K562 (cell line): Measurements from ENCODE around the gene OR51V1. TPM values are rescaled to one million over a fixed set of nuclear protein-coding genes. Genes with fewer than 3 reads are reported as not detected.
A peak's percentile ranks its signal among the peaks of the same experiment; 100 is the strongest.

Source experiments
- CBX5 ChIP-seq: IDR thresholded peaks from 2 replicates; pipeline ENCODE4 v1.6.1; 2014; ENCODE audit warnings: low read depth, borderline replicate concordance
- E2F5 ChIP-seq: sonication (generic); formaldehyde crosslinking; IDR thresholded peaks from 2 replicates; pipeline ENCODE4 v1.8.0; 2022; ENCODE audit warnings: mild to moderate bottlenecking, missing genetic modification reagents
- HDAC2 ChIP-seq: fragments of 450-650 bp; IDR thresholded peaks from 2 replicates; pipeline ENCODE4 v1.6.1; 2016; ENCODE audit warnings: mild to moderate bottlenecking
- RAD21 ChIP-seq, 2 experiments: fragments of 250-450 bp in 1 of 2; fragments of 450-650 bp in 1 of 2; sonication (Bioruptor Pico) in 1 of 2; formaldehyde crosslinking in 1 of 2; IDR thresholded peaks in 1 of 2; conservative IDR thresholded peaks in 1 of 2; 2 replicates each; pipeline versions ENCODE4 v1.4.0 to v1.8.0; 2020 to 2022; ENCODE audit warnings: mild to moderate bottlenecking in 2 of 2, moderate library complexity in 1 of 2
- RBFOX2 ChIP-seq: fragments of 200-400 bp; formaldehyde crosslinking; IDR thresholded peaks from 2 replicates; pipeline ENCODE4 v1.6.1; 2017; ENCODE audit warnings: low read depth, mild to moderate bottlenecking, low read length, moderate library complexity
- REST ChIP-seq, 2 experiments: fragments of 450-650 bp; formaldehyde crosslinking in 1 of 2; IDR thresholded peaks; 2 replicates each; pipeline versions ENCODE4 v1.4.0 to v1.6.1; 2014 to 2020; ENCODE audit warnings: mild to moderate bottlenecking in 2 of 2, borderline replicate concordance in 1 of 2, low read depth in 1 of 2
- SMARCB1 ChIP-seq: IDR thresholded peaks from 2 replicates; pipeline ENCODE4 v1.6.1; 2011; ENCODE audit warnings: improper control_type of control experiment, low read depth; ENCODE audit not compliant: insufficient read length
- SREBF2 ChIP-seq: sonication (generic); formaldehyde crosslinking; IDR thresholded peaks from 2 replicates; pipeline ENCODE4 v1.4.0; 2020; ENCODE audit warnings: mild to moderate bottlenecking, missing genetic modification reagents
- SRSF3 ChIP-seq: fragments of 200-400 bp; formaldehyde crosslinking; IDR thresholded peaks from 2 replicates; pipeline ENCODE4 v1.6.1; 2016; ENCODE audit warnings: mild to moderate bottlenecking, low read length, moderate library complexity; ENCODE audit not compliant: insufficient read depth
- polyA plus RNA-seq, 8 experiments: library from polyadenylated mRNA; depleted of rRNA in 4 of 8; stranded (reverse) in 5 of 8; unstranded in 3 of 8; fragments of >200 nt; fragmentation: Nextera tagmentation in 2 of 8; fragmentation: Illumina TruSeq in 1 of 8; extraction: Ambion mirVana in 2 of 8; extraction: Trizol in 1 of 8; gene quantifications; 2 replicates each; pipeline versions ENCODE4 v1.2.1 to v1.2.3, GENCODE V29; 2011 to 2014; ENCODE audit warnings: inconsistent platforms in 1 of 8, missing spikeins in 1 of 8
- total RNA-seq, 7 experiments: library from RNA; depleted of rRNA in 6 of 7; stranded (reverse); fragments of >200 nt in 6 of 7; fragmentation: Illumina TruSeq in 2 of 7; extraction: Trizol in 2 of 7; gene quantifications; 2 replicates each; pipeline versions ENCODE4 v1.2.1 to v1.2.3, GENCODE V29; 2011 to 2021; ENCODE audit warnings: low replicate concordance in 1 of 7
- TF ChIP-seq, protein P1 (sequence below): fragments of 200-400 bp; formaldehyde crosslinking; IDR thresholded peaks from 2 replicates; pipeline ENCODE4 v1.6.1; 2017; ENCODE audit warnings: mild to moderate bottlenecking, low read depth, low read length, moderate library complexity

OR51V1 gene
- total and polyA plus RNA-seq, 9 of the 15 experiments (the other 6 are each of a cell fraction or from before 2014, with no cell fraction given): not detected

DNA sequence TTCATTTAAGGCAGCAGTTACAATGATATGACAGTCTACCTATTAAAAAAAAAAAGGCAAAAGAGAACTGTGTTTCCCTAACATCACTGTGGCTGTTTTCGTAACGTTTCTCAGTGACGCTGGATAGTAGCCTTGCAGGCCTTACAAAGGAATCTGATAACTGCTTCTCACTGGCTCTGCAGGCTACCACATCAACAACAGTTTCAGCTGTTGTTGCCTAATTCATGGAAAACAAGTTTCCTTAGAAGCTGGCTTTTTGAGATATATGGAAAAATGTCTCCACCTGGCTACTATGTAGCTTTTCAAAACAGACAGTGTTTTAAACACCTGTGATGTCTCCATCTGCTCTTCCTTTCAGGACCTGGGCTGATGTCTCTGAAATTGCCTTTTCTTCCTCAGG is 3.8 kb downstream of the OR51V1 start (continued):
- TF ChIP-seq SREBF2 (CRISPR knock-in tag): no peak
- TF ChIP-seq SRSF3: no peak
- no peak for TF ChIP-seq CBX5
- TF ChIP-seq SMARCB1: no peak
- TF ChIP-seq, protein P1, sequence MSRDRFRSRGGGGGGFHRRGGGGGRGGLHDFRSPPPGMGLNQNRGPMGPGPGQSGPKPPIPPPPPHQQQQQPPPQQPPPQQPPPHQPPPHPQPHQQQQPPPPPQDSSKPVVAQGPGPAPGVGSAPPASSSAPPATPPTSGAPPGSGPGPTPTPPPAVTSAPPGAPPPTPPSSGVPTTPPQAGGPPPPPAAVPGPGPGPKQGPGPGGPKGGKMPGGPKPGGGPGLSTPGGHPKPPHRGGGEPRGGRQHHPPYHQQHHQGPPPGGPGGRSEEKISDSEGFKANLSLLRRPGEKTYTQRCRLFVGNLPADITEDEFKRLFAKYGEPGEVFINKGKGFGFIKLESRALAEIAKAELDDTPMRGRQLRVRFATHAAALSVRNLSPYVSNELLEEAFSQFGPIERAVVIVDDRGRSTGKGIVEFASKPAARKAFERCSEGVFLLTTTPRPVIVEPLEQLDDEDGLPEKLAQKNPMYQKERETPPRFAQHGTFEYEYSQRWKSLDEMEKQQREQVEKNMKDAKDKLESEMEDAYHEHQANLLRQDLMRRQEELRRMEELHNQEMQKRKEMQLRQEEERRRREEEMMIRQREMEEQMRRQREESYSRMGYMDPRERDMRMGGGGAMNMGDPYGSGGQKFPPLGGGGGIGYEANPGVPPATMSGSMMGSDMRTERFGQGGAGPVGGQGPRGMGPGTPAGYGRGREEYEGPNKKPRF: no peak
- no peak for TF ChIP-seq E2F5 (CRISPR knock-in tag)
- no peak for TF ChIP-seq HDAC2
- TF ChIP-seq RAD21 (CRISPR knock-in tag; conservative IDR thresholded peaks at IDR 0.05 in 1 of 2, IDR thresholded peaks at IDR 0.05 in 1 of 2): peak in 1 of 2 experiments; percentile 49; a peak in 1 of 4 replicates
- no peak for TF ChIP-seq RBFOX2
- peak; percentile 46; the same call in 1 of the 2 replicates for TF ChIP-seq REST (IDR thresholded peaks at IDR 0.05; ENCODE audit: borderline replicate concordance)
- no peak for TF ChIP-seq REST (CRISPR knock-in tag; IDR thresholded peaks at IDR 0.05; ENCODE audit: low read depth)
- TF ChIP-seq, all 486 proteins: peak for 4
